ENCODE measurements around the gene VWA2.

Gene VWA2

DNA sequence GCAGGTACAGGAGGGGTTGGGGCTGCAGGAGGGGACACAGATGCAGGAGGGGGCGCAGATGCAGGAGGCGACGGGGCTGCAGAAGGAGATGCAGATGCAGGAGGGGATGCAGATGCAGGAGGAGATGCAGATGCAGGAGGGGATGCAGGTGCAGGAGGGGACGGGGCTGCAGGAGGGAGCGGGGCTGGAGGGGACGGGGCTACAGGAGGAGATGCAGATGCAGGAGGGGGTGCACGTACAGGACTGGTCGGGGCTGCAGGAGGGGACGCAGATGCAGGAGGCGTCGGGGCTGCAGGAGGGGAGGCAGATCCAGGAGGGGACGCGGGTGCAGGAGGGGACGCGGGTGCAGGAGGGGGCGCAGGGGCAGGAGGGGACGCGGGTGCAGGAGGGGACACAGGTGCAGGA is 66.5 kb downstream of the VWA2 start:
- DNase-seq (ENCODE audit: low read depth): no peak
- no peak overlapping the region for H3K4me3 ChIP-seq (ENCODE audit: low read depth, low read length)
- TF ChIP-seq, protein P1, sequence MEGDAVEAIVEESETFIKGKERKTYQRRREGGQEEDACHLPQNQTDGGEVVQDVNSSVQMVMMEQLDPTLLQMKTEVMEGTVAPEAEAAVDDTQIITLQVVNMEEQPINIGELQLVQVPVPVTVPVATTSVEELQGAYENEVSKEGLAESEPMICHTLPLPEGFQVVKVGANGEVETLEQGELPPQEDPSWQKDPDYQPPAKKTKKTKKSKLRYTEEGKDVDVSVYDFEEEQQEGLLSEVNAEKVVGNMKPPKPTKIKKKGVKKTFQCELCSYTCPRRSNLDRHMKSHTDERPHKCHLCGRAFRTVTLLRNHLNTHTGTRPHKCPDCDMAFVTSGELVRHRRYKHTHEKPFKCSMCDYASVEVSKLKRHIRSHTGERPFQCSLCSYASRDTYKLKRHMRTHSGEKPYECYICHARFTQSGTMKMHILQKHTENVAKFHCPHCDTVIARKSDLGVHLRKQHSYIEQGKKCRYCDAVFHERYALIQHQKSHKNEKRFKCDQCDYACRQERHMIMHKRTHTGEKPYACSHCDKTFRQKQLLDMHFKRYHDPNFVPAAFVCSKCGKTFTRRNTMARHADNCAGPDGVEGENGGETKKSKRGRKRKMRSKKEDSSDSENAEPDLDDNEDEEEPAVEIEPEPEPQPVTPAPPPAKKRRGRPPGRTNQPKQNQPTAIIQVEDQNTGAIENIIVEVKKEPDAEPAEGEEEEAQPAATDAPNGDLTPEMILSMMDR (IDR thresholded peaks at IDR 0.05; ENCODE audit: low read depth, low read length, missing control alignments): no peak

DNA sequence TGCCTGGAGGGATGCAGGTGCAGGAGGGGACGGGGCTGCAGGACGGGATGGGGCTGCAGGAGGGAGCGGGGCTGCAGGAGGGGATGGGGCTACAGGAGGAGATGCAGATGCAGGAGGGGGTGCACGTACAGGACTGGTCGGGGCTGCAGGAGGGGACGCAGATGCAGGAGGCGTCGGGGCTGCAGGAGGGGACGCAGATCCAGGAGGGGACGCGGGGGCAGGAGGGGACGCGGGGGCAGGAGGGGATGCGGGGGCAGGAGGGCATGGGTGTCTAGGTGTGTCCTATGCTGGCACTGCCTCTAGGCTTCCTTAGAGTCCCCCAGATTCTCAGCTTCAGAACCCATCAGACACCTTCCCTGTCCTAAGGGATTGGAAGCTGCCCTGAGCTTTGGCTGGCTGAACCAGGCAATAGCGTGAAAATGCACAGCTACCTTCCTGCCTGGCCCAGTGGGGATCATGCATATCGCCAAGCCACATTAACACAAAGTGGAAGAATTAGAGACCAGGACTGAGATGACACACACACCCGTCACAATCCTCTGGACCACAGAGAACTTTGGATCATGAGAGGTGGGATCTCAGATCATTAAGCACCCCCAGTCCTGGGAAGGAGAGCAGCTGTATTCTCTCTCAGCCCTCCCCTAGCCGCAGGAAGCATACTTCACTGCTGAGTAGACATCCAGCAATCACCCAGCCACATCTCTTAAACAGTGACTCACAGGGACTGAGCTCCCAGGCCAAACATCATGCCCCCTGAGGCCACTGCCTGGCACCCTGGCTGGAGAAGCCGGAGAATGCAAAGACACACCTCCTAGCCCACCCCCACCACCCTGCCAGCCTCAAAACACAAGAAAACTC is 67.3 kb downstream of the VWA2 start:
- H3K4me3 ChIP-seq (ENCODE audit: low read depth, low read length): no peak overlapping the region
- no peak for DNase-seq (ENCODE audit: low read depth)
- TF ChIP-seq, protein P1 (IDR thresholded peaks at IDR 0.05; ENCODE audit: low read depth, low read length, missing control alignments): no peak

DNA sequence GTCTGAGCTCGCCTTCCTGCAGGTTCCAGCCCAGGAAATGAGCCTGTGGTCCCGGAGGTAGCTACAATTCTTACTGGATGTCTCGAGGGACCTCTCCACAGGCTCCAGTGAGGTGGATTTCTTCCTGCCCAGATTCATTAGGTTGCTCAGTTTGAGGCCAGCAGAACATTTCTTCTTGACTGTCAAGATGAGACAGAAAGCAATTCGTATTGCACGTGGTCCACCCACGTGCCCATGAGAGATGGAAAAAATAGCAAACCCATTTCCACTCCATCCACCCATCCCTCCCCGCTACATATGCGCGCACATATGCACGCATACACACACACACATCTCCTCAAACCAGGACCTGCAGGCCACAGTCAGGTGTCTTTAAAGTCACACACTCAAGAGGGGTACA is 68.7 kb downstream of the VWA2 start:
- TF ChIP-seq, protein P1 (IDR thresholded peaks at IDR 0.05; ENCODE audit: low read depth, low read length, missing control alignments): no peak
- no peak for DNase-seq (ENCODE audit: low read depth)
- H3K4me3 ChIP-seq (ENCODE audit: low read depth, low read length): no peak overlapping the region

DNA sequence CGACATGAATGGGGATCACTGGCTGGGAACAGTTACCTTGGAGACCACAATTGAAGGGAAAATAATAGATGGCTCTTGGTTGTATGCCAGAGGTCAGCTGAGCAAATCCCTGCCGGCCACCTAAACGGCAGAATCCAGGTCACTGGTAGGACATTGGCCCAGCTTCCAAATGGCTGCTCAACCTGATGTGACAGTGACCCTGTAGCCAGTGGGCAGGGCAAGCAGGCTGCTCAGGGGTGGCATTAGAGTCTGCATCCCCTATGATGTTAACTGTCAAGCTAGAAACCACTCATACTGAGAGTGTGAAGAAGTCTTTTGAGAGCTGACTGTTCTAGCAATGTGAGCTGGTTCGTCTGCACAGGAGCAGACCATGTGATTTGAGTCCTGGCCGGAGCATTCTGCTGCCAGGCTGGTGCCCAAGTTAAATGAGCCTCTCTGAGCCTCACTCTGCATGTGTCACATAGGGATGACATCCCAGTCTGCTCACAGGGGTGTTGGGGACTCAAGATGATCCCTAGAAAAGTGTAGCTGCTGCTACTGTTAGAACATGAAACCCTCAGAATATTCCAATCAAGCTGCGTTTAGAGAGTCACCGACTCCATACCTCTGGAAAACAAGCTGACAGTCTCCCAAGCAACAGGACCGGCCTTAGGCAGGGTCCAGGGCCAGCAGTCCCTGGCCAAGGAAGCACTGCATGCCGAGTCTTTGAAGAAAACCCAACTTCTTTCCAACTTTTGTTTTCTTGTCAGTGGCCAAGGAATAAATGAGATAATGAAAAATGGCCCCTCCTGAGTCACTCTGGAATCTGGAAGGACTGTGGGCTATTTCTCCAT is 69.7 kb downstream of the VWA2 start:
- TF ChIP-seq, protein P1 (IDR thresholded peaks at IDR 0.05; ENCODE audit: low read depth, low read length, missing control alignments): no peak
- no peak overlapping the region for H3K4me3 ChIP-seq (ENCODE audit: low read depth, low read length)
- DNase-seq (ENCODE audit: low read depth): no peak

DNA sequence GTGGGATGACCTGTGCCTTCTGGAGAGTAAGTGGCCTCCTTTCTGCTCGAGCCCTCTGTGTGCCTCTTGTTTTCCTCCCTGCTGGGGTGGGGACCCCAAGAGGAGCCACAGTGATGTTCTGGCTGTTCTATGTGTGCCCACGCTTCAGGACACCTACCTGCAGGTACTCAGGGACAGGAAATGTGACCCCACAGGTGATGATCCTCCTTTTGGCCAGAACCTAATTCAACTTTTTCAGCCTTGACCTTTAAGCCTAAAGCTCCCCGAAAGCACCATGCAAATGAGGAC is 70.3 kb downstream of the VWA2 start:
- TF ChIP-seq, protein P1 (IDR thresholded peaks at IDR 0.05; ENCODE audit: low read depth, low read length, missing control alignments): no peak
- no peak for DNase-seq (ENCODE audit: low read depth)

DNA sequence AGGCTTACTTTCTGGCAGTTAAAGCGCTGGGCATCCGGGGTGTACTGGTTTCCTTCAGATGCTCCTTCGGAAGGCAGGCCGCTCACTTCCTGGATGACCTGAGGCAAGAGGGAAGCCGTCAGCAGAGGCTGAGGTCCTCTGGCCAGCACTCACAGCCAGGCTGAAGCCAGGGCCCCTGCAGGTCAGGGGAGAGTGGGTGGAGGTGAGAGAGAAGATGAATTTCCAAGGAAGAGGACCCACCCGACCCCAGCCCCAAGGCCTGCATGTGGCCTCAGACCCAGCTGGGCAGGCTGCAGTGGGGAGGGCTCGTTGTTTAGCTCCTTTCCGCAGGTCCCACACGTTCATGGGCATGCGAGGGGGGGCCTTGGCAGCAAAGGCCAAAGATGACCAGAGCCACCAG is 71.3 kb downstream of the VWA2 start:
- DNase-seq (ENCODE audit: low read depth): no peak
- H3K4me3 ChIP-seq (ENCODE audit: low read depth, low read length): no peak overlapping the region
- TF ChIP-seq, protein P1 (IDR thresholded peaks at IDR 0.05; ENCODE audit: low read depth, low read length, missing control alignments): no peak

More for the DNA sequence above, 70.3 kb downstream of the VWA2 start:
- no peak overlapping the region for H3K4me3 ChIP-seq (ENCODE audit: low read depth, low read length)

Measured in GM12864 (cell line).